Measurements from ENCODE around the gene ANXA3.

DNA sequence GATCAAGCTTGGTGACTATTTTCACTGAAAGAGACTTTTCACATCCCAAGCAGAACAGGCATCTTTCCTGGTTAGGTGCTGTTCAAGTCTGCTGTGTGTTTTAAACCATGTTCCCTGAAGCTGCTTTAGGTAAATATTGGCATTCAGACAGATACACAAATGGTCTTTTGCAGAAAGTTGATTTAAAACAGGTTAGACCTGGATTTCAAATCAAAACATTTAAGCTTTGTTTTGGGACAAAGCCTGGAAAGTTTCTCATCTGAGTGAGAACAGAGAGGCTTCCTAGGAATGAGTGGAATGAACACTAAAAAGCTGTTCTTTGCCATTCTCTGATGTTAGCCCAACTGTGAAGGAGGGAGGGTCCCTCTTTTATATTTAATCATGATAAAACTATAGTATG lies 10.1 kb downstream of the ANXA3 start:
- TF ChIP-seq, protein P1, sequence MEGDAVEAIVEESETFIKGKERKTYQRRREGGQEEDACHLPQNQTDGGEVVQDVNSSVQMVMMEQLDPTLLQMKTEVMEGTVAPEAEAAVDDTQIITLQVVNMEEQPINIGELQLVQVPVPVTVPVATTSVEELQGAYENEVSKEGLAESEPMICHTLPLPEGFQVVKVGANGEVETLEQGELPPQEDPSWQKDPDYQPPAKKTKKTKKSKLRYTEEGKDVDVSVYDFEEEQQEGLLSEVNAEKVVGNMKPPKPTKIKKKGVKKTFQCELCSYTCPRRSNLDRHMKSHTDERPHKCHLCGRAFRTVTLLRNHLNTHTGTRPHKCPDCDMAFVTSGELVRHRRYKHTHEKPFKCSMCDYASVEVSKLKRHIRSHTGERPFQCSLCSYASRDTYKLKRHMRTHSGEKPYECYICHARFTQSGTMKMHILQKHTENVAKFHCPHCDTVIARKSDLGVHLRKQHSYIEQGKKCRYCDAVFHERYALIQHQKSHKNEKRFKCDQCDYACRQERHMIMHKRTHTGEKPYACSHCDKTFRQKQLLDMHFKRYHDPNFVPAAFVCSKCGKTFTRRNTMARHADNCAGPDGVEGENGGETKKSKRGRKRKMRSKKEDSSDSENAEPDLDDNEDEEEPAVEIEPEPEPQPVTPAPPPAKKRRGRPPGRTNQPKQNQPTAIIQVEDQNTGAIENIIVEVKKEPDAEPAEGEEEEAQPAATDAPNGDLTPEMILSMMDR (IDR thresholded peaks at IDR 0.05), result no peak
- no peak for TF ChIP-seq POLR2A (IDR thresholded peaks at IDR 0.05)

All from esophagus squamous epithelium (tissue), 4 donors.